HepG2 (cell line): ENCODE results near the gene LHX5. TPM values are rescaled to one million over a fixed set of nuclear protein-coding genes. Genes with fewer than 3 reads are reported as not detected.

Source experiments
- ATF3 ChIP-seq: sonication (generic); formaldehyde crosslinking; IDR thresholded peaks from 2 replicates; pipeline ENCODE4 v1.4.0; 2020; ENCODE audit warnings: missing genetic modification reagents
- ATM ChIP-seq: fragments of 450-650 bp; IDR thresholded peaks from 2 replicates; pipeline ENCODE4 v1.7.1; 2017; ENCODE audit warnings: mild to moderate bottlenecking, borderline replicate concordance
- BCL6 ChIP-seq: IDR thresholded peaks from 2 replicates; pipeline ENCODE4 v1.6.1; 2016; ENCODE audit warnings: missing genetic modification reagents, missing compliant biosample characterization
- BRCA1 ChIP-seq: sonication (generic); formaldehyde crosslinking; IDR thresholded peaks from 2 replicates; pipeline ENCODE4 v1.4.0; 2020; ENCODE audit warnings: missing genetic modification reagents
- MED1 ChIP-seq: sonication (generic); formaldehyde crosslinking; IDR thresholded peaks from 2 replicates; pipeline ENCODE4 v1.4.0; 2020; ENCODE audit warnings: missing genetic modification reagents
- RARG ChIP-seq: sonication (generic); formaldehyde crosslinking; IDR thresholded peaks from 2 replicates; pipeline ENCODE4 v1.4.0; 2020; ENCODE audit warnings: low read depth, mild to moderate bottlenecking, missing genetic modification reagents
- TFE3 ChIP-seq: IDR thresholded peaks from 2 replicates; pipeline ENCODE4 v1.6.1; 2016
- ZBTB38 ChIP-seq: sonication (generic); formaldehyde crosslinking; IDR thresholded peaks from 2 replicates; pipeline ENCODE4 v1.5.1; 2020; ENCODE audit warnings: mild to moderate bottlenecking, missing genetic modification reagents
- ZBTB40 ChIP-seq, 2 experiments: fragments of 450-650 bp in 1 of 2; sonication (generic) in 1 of 2; formaldehyde crosslinking in 1 of 2; IDR thresholded peaks; 2 replicates each; pipeline versions ENCODE4 v1.6.1 to v1.8.0; 2016 to 2022; ENCODE audit warnings: antibody characterized with exemption in 1 of 2, mild to moderate bottlenecking in 1 of 2, missing genetic modification reagents in 1 of 2
- ZNF3 ChIP-seq: IDR thresholded peaks from 2 replicates; pipeline ENCODE4 v1.7.0; 2017; ENCODE audit warnings: inconsistent platforms
- ZNF333 ChIP-seq: sonication (generic); formaldehyde crosslinking; IDR thresholded peaks from 2 replicates; pipeline ENCODE4 v1.4.0; 2020; ENCODE audit warnings: mild to moderate bottlenecking, missing genetic modification reagents, borderline replicate concordance
- ZNF609 ChIP-seq: sonication (generic); formaldehyde crosslinking; IDR thresholded peaks from 2 replicates; pipeline ENCODE4 v1.4.0; 2020; ENCODE audit warnings: mild to moderate bottlenecking, missing genetic modification reagents, borderline replicate concordance
- ZNF720 ChIP-seq: sonication (generic); formaldehyde crosslinking; IDR thresholded peaks from 2 replicates; pipeline ENCODE4 v1.4.0; 2020; ENCODE audit warnings: missing genetic modification reagents
- polyA plus RNA-seq, 8 experiments: library from polyadenylated mRNA; depleted of rRNA in 3 of 8; stranded (reverse) in 7 of 8; unstranded in 1 of 8; fragments of >200 nt; fragmentation: Illumina TruSeq in 4 of 8; extraction: Trizol in 4 of 8; gene quantifications; 2 replicates each; pipeline versions ENCODE4 v1.2.1 to v1.2.3, GENCODE V29; 2011 to 2016; ENCODE audit warnings: low read depth in 4 of 8, missing spikeins in 1 of 8, mixed read lengths in 1 of 8; ENCODE audit not compliant: insufficient read depth in 1 of 8
- total RNA-seq, 5 experiments: library from RNA; depleted of rRNA; stranded (reverse); fragments of >200 nt; fragmentation: Illumina TruSeq; extraction: Trizol; gene quantifications; 2 replicates each; pipeline ENCODE4 v1.2.3, GENCODE V29; 2016; ENCODE audit warnings: low read depth in 1 of 5

LHX5 gene
- total and polyA plus RNA-seq, 2 of the 13 experiments (the other 11 are each of a cell fraction or from before 2014, with no cell fraction given) = not detected

- TF ChIP-seq ATF3 (CRISPR knock-in tag) (peak; percentile 50; the same call in 1 of the 2 replicates), ATM (no peak), ZNF333 (no peak), TFE3 (CRISPR knock-in tag) (peak; percentile 56; the same call in 1 of the 2 replicates), MED1 (CRISPR knock-in tag) (peak; percentile 39; the same call in 1 of the 2 replicates), ZBTB38 (CRISPR knock-in tag) (no peak), BRCA1 (CRISPR knock-in tag) (peak; percentile 93), ZNF3 (CRISPR knock-in tag) (no peak), BCL6 (CRISPR knock-in tag) (0 out of 2 replicates have a peak, but pooled peaks have one; percentile 20), ZNF609 (CRISPR knock-in tag) (no peak), RARG (CRISPR knock-in tag) (no peak), ZNF720 (CRISPR knock-in tag) (no peak), ZBTB40 (IDR thresholded peaks at IDR 0.05) (no peak), ZBTB40 (CRISPR knock-in tag; IDR thresholded peaks at IDR 0.05) (0 out of 2 replicates have a peak, but pooled peaks have one; percentile 32)
These were observed 8.1 kb upstream of the LHX5 start (continued) for GRCh38 chr12:113479590-113480335.
